ENCODE results near the gene CDH6. TPM values are rescaled to one million over a fixed set of nuclear protein-coding genes. Genes with fewer than 3 reads are reported as not detected.

CDH6 gene
- total and polyA plus RNA-seq, 10 of the 15 experiments (the other 5 are each of a cell fraction or from before 2014, with no cell fraction given), result 0.01 TPM; not detected in 9

DNA sequence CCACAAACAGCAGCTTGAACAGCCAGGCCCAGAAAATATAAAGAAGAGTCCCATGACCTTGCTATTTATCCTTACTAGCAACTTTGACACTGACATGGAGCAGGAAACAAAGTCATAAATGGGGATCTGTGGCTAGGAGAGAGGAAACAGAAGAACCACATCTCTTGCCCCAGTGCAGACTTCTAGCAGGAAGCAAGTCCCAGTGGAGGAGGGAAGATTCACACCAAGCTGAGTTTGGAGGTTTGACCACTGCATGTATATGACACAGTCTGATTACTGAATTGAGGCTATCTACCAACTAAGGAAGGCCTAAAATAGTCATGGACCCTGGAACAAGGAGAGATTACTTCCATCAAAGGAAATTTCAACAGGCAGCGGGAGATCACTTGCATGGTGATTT lies 51.4 kb downstream of the CDH6 start:
- RAD21 ChIA-PET (ENCODE audit: unreplicated experiment), result no interaction called here
- ATAC-seq (no peak), DNase-seq (ENCODE audit: low read depth, low spot score) (no peak), FAIRE-seq (no peak)
- Histone ChIP-seq H3K27me3 (replicated peaks in 1 of 2; ENCODE audit: control insufficient read depth in 2 of 2, insufficient read depth in 2 of 2, low read length in 1 of 2) (no peaks in the 10 kb centered on the region), H3K36me3 (ENCODE audit: control insufficient read depth in 2 of 2, insufficient read depth in 2 of 2, low read length in 1 of 2) (no peaks in the 10 kb centered on the region), H3K9ac (ENCODE audit: control insufficient read depth, insufficient read depth, low read length) (no peak overlapping the region), H3K27ac (ENCODE audit: control insufficient read depth, insufficient read depth) (no peak overlapping the region), H3K9me3 (replicated peaks; ENCODE audit: control insufficient read depth, insufficient read depth, low read length) (no peaks in the 10 kb centered on the region), H4K20me1 (ENCODE audit: control insufficient read depth, insufficient read depth) (no peaks in the 10 kb centered on the region), H3K4me3 (no peak overlapping the region), H3K4me2 (ENCODE audit: control insufficient read depth, insufficient read depth) (no peak overlapping the region), H3K79me2 (ENCODE audit: control insufficient read depth, insufficient read depth, low read length) (no peaks in the 10 kb centered on the region), H2AFZ (ENCODE audit: control insufficient read depth, low read depth, low read length) (no peak overlapping the region), H3K4me1 (ENCODE audit: control insufficient read depth, insufficient read depth, low read length) (no peaks in the 10 kb centered on the region)
- no TSS peak for BruUV-seq (replicated peaks)
- intact Hi-C loops (cut with micrococcal nuclease; ENCODE audit: unreplicated experiment) (no loop called here), in situ Hi-C loops (cut with MboI) (loop anchor here (25.0 kb wide), 1 partner anchor 1208 kb away; no protein-coding TSS in a partner anchor)
- SMC1A ChIA-PET (ENCODE audit: uncharacterized antibody, unreplicated experiment), result no interaction called here
- POLR2A ChIA-PET, result no interaction called here
- WGBS (ENCODE audit: insufficient coverage, insufficient replicate concordance, low lambda C conversion rate, missing lambda C conversion rate), result 36% methylated on average over 1 of the region's 1 CpG
- no peak for TF ChIP-seq IKZF2 (IDR thresholded peaks at IDR 0.05)
- no peak for TF ChIP-seq ZNF207 (IDR thresholded peaks at IDR 0.05; ENCODE audit: borderline replicate concordance)
- no peak for TF ChIP-seq BHLHE40 (IDR thresholded peaks at IDR 0.05; ENCODE audit: borderline replicate concordance in 1 of 2, low read depth in 2 of 2, low read length in 1 of 2)
- TF ChIP-seq RBBP5 (conservative IDR thresholded peaks at IDR 0.05), result no peak
- no peak for TF ChIP-seq STAT1 (conservative IDR thresholded peaks at IDR 0.05)
- TF ChIP-seq, protein P1, sequence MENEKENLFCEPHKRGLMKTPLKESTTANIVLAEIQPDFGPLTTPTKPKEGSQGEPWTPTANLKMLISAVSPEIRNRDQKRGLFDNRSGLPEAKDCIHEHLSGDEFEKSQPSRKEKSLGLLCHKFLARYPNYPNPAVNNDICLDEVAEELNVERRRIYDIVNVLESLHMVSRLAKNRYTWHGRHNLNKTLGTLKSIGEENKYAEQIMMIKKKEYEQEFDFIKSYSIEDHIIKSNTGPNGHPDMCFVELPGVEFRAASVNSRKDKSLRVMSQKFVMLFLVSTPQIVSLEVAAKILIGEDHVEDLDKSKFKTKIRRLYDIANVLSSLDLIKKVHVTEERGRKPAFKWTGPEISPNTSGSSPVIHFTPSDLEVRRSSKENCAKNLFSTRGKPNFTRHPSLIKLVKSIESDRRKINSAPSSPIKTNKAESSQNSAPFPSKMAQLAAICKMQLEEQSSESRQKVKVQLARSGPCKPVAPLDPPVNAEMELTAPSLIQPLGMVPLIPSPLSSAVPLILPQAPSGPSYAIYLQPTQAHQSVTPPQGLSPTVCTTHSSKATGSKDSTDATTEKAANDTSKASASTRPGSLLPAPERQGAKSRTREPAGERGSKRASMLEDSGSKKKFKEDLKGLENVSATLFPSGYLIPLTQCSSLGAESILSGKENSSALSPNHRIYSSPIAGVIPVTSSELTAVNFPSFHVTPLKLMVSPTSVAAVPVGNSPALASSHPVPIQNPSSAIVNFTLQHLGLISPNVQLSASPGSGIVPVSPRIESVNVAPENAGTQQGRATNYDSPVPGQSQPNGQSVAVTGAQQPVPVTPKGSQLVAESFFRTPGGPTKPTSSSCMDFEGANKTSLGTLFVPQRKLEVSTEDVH (IDR thresholded peaks at IDR 0.05; ENCODE audit: low read depth, partially characterized antibody), result no peak
- TF ChIP-seq, protein P2, sequence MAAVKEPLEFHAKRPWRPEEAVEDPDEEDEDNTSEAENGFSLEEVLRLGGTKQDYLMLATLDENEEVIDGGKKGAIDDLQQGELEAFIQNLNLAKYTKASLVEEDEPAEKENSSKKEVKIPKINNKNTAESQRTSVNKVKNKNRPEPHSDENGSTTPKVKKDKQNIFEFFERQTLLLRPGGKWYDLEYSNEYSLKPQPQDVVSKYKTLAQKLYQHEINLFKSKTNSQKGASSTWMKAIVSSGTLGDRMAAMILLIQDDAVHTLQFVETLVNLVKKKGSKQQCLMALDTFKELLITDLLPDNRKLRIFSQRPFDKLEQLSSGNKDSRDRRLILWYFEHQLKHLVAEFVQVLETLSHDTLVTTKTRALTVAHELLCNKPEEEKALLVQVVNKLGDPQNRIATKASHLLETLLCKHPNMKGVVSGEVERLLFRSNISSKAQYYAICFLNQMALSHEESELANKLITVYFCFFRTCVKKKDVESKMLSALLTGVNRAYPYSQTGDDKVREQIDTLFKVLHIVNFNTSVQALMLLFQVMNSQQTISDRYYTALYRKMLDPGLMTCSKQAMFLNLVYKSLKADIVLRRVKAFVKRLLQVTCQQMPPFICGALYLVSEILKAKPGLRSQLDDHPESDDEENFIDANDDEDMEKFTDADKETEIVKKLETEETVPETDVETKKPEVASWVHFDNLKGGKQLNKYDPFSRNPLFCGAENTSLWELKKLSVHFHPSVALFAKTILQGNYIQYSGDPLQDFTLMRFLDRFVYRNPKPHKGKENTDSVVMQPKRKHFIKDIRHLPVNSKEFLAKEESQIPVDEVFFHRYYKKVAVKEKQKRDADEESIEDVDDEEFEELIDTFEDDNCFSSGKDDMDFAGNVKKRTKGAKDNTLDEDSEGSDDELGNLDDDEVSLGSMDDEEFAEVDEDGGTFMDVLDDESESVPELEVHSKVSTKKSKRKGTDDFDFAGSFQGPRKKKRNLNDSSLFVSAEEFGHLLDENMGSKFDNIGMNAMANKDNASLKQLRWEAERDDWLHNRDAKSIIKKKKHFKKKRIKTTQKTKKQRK (IDR thresholded peaks at IDR 0.05; ENCODE audit: low read depth, low read length), result no peak
- TF ChIP-seq NFXL1 (IDR thresholded peaks at IDR 0.05; ENCODE audit: borderline replicate concordance), result no peak
- TF ChIP-seq MYB (IDR thresholded peaks at IDR 0.05; ENCODE audit: borderline replicate concordance, low read depth, low read length), result no peak
- TF ChIP-seq MXI1 (IDR thresholded peaks at IDR 0.05; ENCODE audit: low read depth, low read length), result no peak
- TF ChIP-seq, protein P3, sequence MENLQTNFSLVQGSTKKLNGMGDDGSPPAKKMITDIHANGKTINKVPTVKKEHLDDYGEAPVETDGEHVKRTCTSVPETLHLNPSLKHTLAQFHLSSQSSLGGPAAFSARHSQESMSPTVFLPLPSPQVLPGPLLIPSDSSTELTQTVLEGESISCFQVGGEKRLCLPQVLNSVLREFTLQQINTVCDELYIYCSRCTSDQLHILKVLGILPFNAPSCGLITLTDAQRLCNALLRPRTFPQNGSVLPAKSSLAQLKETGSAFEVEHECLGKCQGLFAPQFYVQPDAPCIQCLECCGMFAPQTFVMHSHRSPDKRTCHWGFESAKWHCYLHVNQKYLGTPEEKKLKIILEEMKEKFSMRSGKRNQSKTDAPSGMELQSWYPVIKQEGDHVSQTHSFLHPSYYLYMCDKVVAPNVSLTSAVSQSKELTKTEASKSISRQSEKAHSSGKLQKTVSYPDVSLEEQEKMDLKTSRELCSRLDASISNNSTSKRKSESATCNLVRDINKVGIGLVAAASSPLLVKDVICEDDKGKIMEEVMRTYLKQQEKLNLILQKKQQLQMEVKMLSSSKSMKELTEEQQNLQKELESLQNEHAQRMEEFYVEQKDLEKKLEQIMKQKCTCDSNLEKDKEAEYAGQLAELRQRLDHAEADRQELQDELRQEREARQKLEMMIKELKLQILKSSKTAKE (IDR thresholded peaks at IDR 0.05; ENCODE audit: low read depth, poor library complexity, severe bottlenecking), result no peak
- no peak for TF ChIP-seq EED (IDR thresholded peaks at IDR 0.05; ENCODE audit: low read depth)
- TF ChIP-seq, protein P4, sequence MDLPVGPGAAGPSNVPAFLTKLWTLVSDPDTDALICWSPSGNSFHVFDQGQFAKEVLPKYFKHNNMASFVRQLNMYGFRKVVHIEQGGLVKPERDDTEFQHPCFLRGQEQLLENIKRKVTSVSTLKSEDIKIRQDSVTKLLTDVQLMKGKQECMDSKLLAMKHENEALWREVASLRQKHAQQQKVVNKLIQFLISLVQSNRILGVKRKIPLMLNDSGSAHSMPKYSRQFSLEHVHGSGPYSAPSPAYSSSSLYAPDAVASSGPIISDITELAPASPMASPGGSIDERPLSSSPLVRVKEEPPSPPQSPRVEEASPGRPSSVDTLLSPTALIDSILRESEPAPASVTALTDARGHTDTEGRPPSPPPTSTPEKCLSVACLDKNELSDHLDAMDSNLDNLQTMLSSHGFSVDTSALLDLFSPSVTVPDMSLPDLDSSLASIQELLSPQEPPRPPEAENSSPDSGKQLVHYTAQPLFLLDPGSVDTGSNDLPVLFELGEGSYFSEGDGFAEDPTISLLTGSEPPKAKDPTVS (IDR thresholded peaks at IDR 0.05; ENCODE audit: low read depth, low read length), result no peak
- TF ChIP-seq CREM (IDR thresholded peaks at IDR 0.05; ENCODE audit: low read depth), result no peak
- CTCF ChIA-PET, result no interaction called here
